MM.1S (cell line): Measurements from ENCODE around the gene ENDOV.

Experiments
- DNase-seq: peaks from one replicate; pipeline ENCODE4 v3.0.0-alpha.2; 2015
- H2AFZ ChIP-seq: fragments of 300-600 bp; sonication (generic); 2 replicates; pipeline ENCODE4 v1.6.0; 2016; ENCODE audit warnings: antibody characterized with exemption, low read length
- H3F3A ChIP-seq: fragments of 300-600 bp; sonication (generic); 2 replicates; pipeline ENCODE4 v1.6.1; 2016; ENCODE audit warnings: mild to moderate bottlenecking, antibody characterized with exemption, low read length, moderate library complexity, mixed read lengths; ENCODE audit not compliant: insufficient read depth
- H3K27ac ChIP-seq: fragments of 300-600 bp; sonication (generic); 2 replicates; pipeline ENCODE4 v1.5.1; 2016; ENCODE audit warnings: mild to moderate bottlenecking, low read length
- H3K27me3 ChIP-seq: fragments of 300-600 bp; sonication (generic); replicated peaks from 2 replicates; pipeline ENCODE4 v1.6.0; 2016; ENCODE audit warnings: low read length; ENCODE audit not compliant: insufficient read depth
- H3K36me3 ChIP-seq: fragments of 300-600 bp; sonication (generic); replicated peaks from 2 replicates; pipeline ENCODE4 v1.6.1; 2016; ENCODE audit warnings: mild to moderate bottlenecking, low read length, mixed read lengths; ENCODE audit not compliant: insufficient read depth
- H3K4me1 ChIP-seq: fragments of 300-600 bp; sonication (generic); 2 replicates; pipeline ENCODE4 v1.6.1; 2016; ENCODE audit warnings: low read length, mixed read lengths
- H3K4me2 ChIP-seq: fragments of 300-600 bp; sonication (generic); 2 replicates; pipeline ENCODE4 v1.6.0; 2016; ENCODE audit warnings: low read depth, low read length
- H3K4me3 ChIP-seq: fragments of 300-600 bp; sonication (generic); 2 replicates; pipeline ENCODE4 v1.5.1; 2016; ENCODE audit warnings: low read length, mixed read lengths
- H3K79me2 ChIP-seq: fragments of 300-600 bp; sonication (generic); 2 replicates; pipeline ENCODE4 v1.6.1; 2016; ENCODE audit warnings: mixed run types, low read length, mixed read lengths
- H3K9ac ChIP-seq: fragments of 300-600 bp; sonication (generic); 2 replicates; pipeline ENCODE4 v1.6.1; 2016; ENCODE audit warnings: low read length, mixed read lengths
- H3K9me2 ChIP-seq: fragments of 300-600 bp; sonication (generic); replicated peaks from 2 replicates; pipeline ENCODE4 v1.6.1; 2016; ENCODE audit warnings: mild to moderate bottlenecking, low read length, mixed read lengths; ENCODE audit not compliant: insufficient read depth
- H3K9me3 ChIP-seq: fragments of 300-600 bp; sonication (generic); replicated peaks from 2 replicates; pipeline ENCODE4 v1.6.1; 2016; ENCODE audit warnings: mild to moderate bottlenecking, low read length, mixed read lengths; ENCODE audit not compliant: insufficient read depth
- H4K20me1 ChIP-seq: fragments of 300-600 bp; sonication (generic); 2 replicates; pipeline ENCODE4 v1.6.1; 2016; ENCODE audit warnings: mild to moderate bottlenecking, low read length, moderate library complexity, mixed read lengths; ENCODE audit not compliant: insufficient read depth
- CTCF ChIP-seq: fragments of 300-600 bp; sonication (generic); IDR thresholded peaks from 2 replicates; pipeline ENCODE4 v1.5.1; 2016; ENCODE audit warnings: antibody characterized with exemption, low read length, mixed read lengths
- EZH2 ChIP-seq: fragments of 300-600 bp; sonication (generic); optimal IDR thresholded peaks from 2 replicates; pipeline ENCODE3; 2017; ENCODE audit warnings: low read depth, mild to moderate bottlenecking, antibody characterized with exemption, low read length, mixed read lengths
- EZH2phosphoT487 ChIP-seq: fragments of 300-600 bp; sonication (generic); IDR thresholded peaks from 2 replicates; pipeline ENCODE4 v1.6.1; 2018; ENCODE audit warnings: antibody characterized with exemption, low read length

Gene ENDOV

GRCh38 chr17:80460429-80460834 is 45.5 kb downstream of the ENDOV start:
- H3K4me1 ChIP-seq, result peaks cover 11% of the 10 kb centered on the region
- no peaks in the 10 kb centered on the region for H3K79me2 ChIP-seq
- H3K36me3 ChIP-seq, result no peaks in the 10 kb centered on the region
- TF ChIP-seq EZH2 (no peak), EZH2phosphoT487 (no peak), CTCF (no peak)
- H3K27ac ChIP-seq, result no peak overlapping the region
- H3K9ac ChIP-seq, result no peak overlapping the region
- DNase-seq, result no peak
- no peak overlapping the region for H2AFZ ChIP-seq
- H3K9me2 ChIP-seq, result no peaks in the 10 kb centered on the region
- H3K4me2 ChIP-seq, result no peak overlapping the region
- H3K4me3 ChIP-seq, result no peak overlapping the region
- H3K9me3 ChIP-seq, result no peaks in the 10 kb centered on the region
- H4K20me1 ChIP-seq, result no peaks in the 10 kb centered on the region
- H3F3A ChIP-seq, result peaks cover 5% of the 10 kb centered on the region; the same call in 1 of the 2 replicates
- H3K27me3 ChIP-seq, result peaks cover 94% of the 10 kb centered on the region

- no peaks in the 10 kb centered on the region for H3K36me3 ChIP-seq
- no peak overlapping the region for H3K9ac ChIP-seq
- H3K27me3 ChIP-seq, result peaks cover 96% of the 10 kb centered on the region
- no peaks in the 10 kb centered on the region for H3K9me3 ChIP-seq
- H3K27ac ChIP-seq, result no peak overlapping the region
- no peak for DNase-seq
- no peaks in the 10 kb centered on the region for H3F3A ChIP-seq
- H2AFZ ChIP-seq, result no peak overlapping the region
- no peaks in the 10 kb centered on the region for H4K20me1 ChIP-seq
- H3K9me2 ChIP-seq, result no peaks in the 10 kb centered on the region
- TF ChIP-seq EZH2 (no peak), CTCF (no peak), EZH2phosphoT487 (no peak)
- H3K4me2 ChIP-seq, result no peak overlapping the region
- peaks cover 11% of the 10 kb centered on the region for H3K4me1 ChIP-seq
- H3K79me2 ChIP-seq, result no peaks in the 10 kb centered on the region
- H3K4me3 ChIP-seq, result no peak overlapping the region
Observed at GRCh38 chr17:80461528-80462160, 46.7 kb downstream of the ENDOV start.

GRCh38 chr17:80463784-80464400 is 48.9 kb downstream of the ENDOV start:
- Histone ChIP-seq H3K79me2 (no peaks in the 10 kb centered on the region), H2AFZ (no peak overlapping the region), H3F3A (no peaks in the 10 kb centered on the region), H3K4me1 (no peaks in the 10 kb centered on the region), H3K27ac (no peak overlapping the region), H3K4me2 (no peak overlapping the region), H3K9me3 (no peaks in the 10 kb centered on the region), H3K4me3 (no peak overlapping the region), H4K20me1 (no peaks in the 10 kb centered on the region), H3K9me2 (no peaks in the 10 kb centered on the region), H3K9ac (no peak overlapping the region), H3K27me3 (peaks cover 96% of the 10 kb centered on the region), H3K36me3 (no peaks in the 10 kb centered on the region)
- no peak for DNase-seq
- TF ChIP-seq EZH2phosphoT487 (no peak), EZH2 (no peak), CTCF (no peak)
